ENCODE results near the gene IMP4.
A peak's percentile ranks its signal among the peaks of the same experiment; 100 is the strongest.

The IMP4 gene

DNA sequence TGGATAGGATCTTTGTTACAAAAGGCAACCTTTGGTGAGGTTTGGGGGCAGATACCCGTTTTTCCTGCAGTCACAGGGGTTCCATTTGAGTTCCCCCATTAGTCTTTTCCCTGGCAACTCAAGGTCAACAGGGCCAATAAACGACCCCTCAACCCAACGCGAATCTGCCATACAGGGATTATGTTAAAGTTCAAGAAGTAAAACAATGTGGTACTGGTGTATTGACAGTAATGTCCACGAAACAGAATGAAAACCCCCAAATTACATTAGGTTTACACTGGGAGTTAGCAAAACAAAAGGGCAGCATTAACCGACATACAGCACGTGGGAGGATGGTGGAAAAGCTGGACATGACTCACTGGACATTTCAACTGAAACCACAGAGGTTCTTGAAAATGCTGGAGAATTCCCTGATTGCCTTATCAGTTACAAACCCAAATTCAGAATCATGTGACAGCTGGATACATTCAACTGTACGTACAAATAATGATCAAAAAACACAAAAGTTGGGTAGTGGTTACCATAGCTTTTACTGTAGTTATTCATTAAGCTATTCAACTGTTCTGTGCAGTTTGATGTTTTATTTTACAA, 4.9 kb upstream of the IMP4 start:
- peaks cover 10% of the 10 kb centered on the region for H3K36me3 ChIP-seq (ENCODE audit: control insufficient read depth, insufficient read depth, low read length, severe bottlenecking)
- no peak overlapping the region for H3K9ac ChIP-seq (ENCODE audit: low read length)
- peaks cover 5% of the 10 kb centered on the region for H3K9me3 ChIP-seq (ENCODE audit: control insufficient read depth, low read length)
- DNase-seq (ENCODE audit: low read depth) = peak; percentile 70
- peaks cover 17% of the 10 kb centered on the region for H3K4me1 ChIP-seq (ENCODE audit: control insufficient read depth, insufficient read depth, low read length)
- H3K4me3 ChIP-seq (ENCODE audit: low read length) = peak overlapping the region; percentile 45
- no peaks in the 10 kb centered on the region for H3K27me3 ChIP-seq (replicated peaks; ENCODE audit: control insufficient read depth, insufficient read depth, low read length)

DNA sequence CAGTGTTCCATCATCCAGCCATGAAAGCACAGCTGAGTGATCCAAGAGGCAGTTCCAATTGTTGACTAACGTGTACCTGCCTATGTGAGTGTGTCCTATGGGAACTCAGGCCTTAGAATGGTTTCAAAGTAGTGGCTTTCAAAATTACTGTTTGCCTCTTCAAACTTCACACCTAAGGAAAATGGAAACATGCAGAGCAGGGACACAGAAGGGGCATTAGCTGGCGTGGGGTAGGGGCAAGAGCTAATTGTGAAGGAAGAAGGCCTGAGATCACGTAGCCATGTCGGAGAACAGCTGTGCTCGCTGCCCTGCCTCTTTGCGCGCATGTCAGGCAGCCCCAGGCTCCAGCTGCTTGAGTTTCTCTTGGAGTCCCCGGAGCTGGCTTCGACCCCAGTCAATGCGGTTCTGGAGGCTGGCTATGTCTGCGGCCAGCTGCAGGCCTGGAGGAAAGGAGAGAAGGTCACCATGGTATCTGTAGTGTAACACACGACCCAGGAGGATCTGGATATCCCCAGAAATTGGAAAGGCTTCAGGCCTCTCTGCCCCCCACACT, 3.8 kb upstream of the IMP4 start:
- H3K36me3 ChIP-seq (ENCODE audit: control insufficient read depth, insufficient read depth, low read length, severe bottlenecking) = peaks cover 10% of the 10 kb centered on the region
- H3K4me1 ChIP-seq (ENCODE audit: control insufficient read depth, insufficient read depth, low read length) = peaks cover 20% of the 10 kb centered on the region
- no peaks in the 10 kb centered on the region for H3K27me3 ChIP-seq (replicated peaks; ENCODE audit: control insufficient read depth, insufficient read depth, low read length)
- no peak overlapping the region for H3K9ac ChIP-seq (ENCODE audit: low read length)
- peaks cover 5% of the 10 kb centered on the region for H3K9me3 ChIP-seq (ENCODE audit: control insufficient read depth, low read length)
- no peak overlapping the region for H3K4me3 ChIP-seq (ENCODE audit: low read length)
- no peak for DNase-seq (ENCODE audit: low read depth)

DNA sequence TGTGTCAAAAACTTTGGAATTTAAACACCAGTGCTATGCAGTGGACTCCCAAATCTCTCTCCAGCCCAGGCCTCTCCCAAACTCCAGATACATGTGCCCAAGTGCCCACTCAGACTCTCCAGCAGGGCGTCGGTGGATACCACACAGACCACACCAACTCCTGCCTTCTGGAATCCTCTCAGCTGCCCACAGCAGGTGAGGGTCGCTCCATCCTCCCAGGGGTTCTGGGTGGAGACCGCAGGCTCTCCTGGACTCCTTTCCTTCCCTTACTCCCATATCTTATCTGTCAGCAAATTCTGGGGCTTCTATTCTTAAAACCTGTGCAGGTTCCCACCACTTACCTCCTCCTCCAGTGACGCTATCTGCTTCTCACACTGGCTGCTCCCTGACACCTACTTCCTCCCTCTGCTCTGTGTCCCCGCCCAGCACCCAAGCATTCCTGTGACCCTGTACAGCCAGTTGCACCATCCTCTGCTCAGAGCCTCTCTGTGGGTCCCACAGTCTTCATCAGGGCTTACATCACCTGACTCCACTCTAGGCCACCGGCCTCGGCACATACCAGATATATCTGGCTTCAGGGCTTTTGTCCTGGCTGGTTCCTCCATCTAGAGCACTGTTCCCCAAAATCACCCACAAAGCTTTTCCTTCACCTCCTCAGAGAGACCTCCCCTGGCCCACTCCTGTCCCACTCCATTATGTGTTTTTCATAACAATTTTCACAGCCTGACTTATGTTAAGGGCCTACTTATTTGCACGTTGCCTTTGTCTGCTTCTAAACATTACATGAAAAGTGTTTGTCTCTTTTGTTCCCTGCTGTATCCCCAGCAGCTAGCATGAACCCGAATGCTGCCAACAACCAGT, 2.6 kb upstream of the IMP4 start:
- H3K4me1 ChIP-seq (ENCODE audit: control insufficient read depth, insufficient read depth, low read length) = peaks cover 21% of the 10 kb centered on the region
- no peaks in the 10 kb centered on the region for H3K27me3 ChIP-seq (replicated peaks; ENCODE audit: control insufficient read depth, insufficient read depth, low read length)
- H3K4me3 ChIP-seq (ENCODE audit: low read length) = no peak overlapping the region
- no peak for DNase-seq (ENCODE audit: low read depth)
- peaks cover 4% of the 10 kb centered on the region for H3K9me3 ChIP-seq (ENCODE audit: control insufficient read depth, low read length)
- H3K36me3 ChIP-seq (ENCODE audit: control insufficient read depth, insufficient read depth, low read length, severe bottlenecking) = peaks cover 18% of the 10 kb centered on the region
- no peak overlapping the region for H3K9ac ChIP-seq (ENCODE audit: low read length)

DNA sequence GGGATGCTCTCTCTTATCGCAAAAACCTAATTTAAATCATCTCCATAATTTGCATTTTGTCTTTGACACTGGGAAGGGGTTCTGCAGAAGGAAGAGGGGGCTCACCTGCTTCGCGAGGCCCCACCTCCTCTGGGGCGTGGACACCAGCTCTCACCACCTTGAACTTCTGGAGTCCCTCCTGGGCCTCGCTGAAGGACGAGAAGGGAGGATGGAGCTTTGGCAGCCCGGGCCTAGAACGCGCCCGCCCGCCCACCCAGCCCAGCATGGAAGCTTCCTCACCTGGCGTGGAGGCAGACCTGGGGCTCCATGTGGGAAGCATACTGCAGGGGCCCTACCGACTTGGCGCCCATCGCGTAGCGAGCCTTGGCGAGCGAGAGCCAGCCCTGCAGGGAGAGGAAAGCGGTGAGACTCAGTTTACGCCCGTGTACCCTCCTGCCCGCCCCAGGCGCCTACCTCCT, 1.1 kb upstream of the IMP4 start:
- H3K9ac ChIP-seq (ENCODE audit: low read length) = peak overlapping the region; percentile 86
- peaks cover 33% of the 10 kb centered on the region for H3K36me3 ChIP-seq (ENCODE audit: control insufficient read depth, insufficient read depth, low read length, severe bottlenecking)
- DNase-seq (ENCODE audit: low read depth) = no peak
- no peaks in the 10 kb centered on the region for H3K9me3 ChIP-seq (ENCODE audit: control insufficient read depth, low read length)
- H3K4me1 ChIP-seq (ENCODE audit: control insufficient read depth, insufficient read depth, low read length) = peaks cover 21% of the 10 kb centered on the region
- peak overlapping the region; percentile 89 for H3K4me3 ChIP-seq (ENCODE audit: low read length)
- H3K27me3 ChIP-seq (replicated peaks; ENCODE audit: control insufficient read depth, insufficient read depth, low read length) = no peaks in the 10 kb centered on the region

DNA sequence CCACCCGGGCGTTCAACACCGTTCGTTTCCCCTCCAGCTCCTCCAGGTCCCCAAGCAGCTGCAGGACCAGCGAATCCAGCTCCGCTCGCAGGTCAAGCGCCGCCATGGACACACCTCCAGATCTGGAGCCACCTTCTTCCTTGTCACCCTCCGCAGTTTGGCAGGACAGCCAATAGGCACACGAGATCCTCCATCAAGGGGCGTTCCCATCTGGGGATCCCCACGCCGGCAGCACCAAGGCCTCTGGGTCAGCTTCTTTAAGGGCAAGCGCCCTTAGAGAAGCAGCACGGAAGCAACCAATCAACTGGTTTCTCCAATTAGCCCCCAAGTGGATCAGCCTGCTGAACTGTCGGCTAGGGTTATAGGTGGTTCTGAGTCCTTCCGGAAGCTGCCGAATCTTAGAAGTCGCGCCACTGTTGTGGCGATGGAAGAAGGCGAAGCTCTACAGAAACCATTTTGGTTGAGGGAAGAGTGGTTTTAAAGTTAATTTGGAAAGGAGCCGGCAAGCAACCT, 621 bp upstream of the IMP4 start:
- Histone ChIP-seq H3K9ac (ENCODE audit: low read length) (peak overlapping the region; percentile 86), H3K4me1 (ENCODE audit: control insufficient read depth, insufficient read depth, low read length) (peaks cover 21% of the 10 kb centered on the region), H3K9me3 (ENCODE audit: control insufficient read depth, low read length) (no peaks in the 10 kb centered on the region), H3K4me3 (ENCODE audit: low read length) (peak overlapping the region; percentile 89), H3K36me3 (ENCODE audit: control insufficient read depth, insufficient read depth, low read length, severe bottlenecking) (peaks cover 38% of the 10 kb centered on the region), H3K27me3 (replicated peaks; ENCODE audit: control insufficient read depth, insufficient read depth, low read length) (no peaks in the 10 kb centered on the region)
- DNase-seq (ENCODE audit: low read depth) = peak; percentile 97

DNA sequence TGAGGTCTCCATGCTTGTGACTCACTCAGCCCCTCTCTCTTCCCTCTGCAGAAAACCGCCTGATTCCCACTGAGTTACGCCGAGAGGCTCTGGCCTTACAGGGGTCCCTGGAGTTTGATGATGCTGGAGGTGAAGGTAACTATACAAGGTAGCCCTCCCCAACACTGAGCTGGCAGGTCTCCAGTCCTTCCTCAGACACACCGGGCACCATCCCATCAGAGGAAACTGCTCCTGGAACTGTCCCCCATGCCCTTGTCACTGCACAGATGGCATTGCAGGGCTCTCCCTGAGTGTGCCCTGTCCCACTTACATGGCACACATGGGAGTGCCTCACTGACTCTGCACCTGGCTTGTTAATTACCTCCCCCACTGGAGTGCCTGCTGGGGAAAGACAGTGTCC, 1.9 kb downstream of the IMP4 start:
- no peaks in the 10 kb centered on the region for H3K27me3 ChIP-seq (replicated peaks; ENCODE audit: control insufficient read depth, insufficient read depth, low read length)
- H3K9me3 ChIP-seq (ENCODE audit: control insufficient read depth, low read length) = no peaks in the 10 kb centered on the region
- no peak overlapping the region for H3K4me3 ChIP-seq (ENCODE audit: low read length)
- H3K36me3 ChIP-seq (ENCODE audit: control insufficient read depth, insufficient read depth, low read length, severe bottlenecking) = peaks cover 43% of the 10 kb centered on the region
- no peak for DNase-seq (ENCODE audit: low read depth)
- H3K9ac ChIP-seq (ENCODE audit: low read length) = no peak overlapping the region
- H3K4me1 ChIP-seq (ENCODE audit: control insufficient read depth, insufficient read depth, low read length) = peaks cover 9% of the 10 kb centered on the region

DNA sequence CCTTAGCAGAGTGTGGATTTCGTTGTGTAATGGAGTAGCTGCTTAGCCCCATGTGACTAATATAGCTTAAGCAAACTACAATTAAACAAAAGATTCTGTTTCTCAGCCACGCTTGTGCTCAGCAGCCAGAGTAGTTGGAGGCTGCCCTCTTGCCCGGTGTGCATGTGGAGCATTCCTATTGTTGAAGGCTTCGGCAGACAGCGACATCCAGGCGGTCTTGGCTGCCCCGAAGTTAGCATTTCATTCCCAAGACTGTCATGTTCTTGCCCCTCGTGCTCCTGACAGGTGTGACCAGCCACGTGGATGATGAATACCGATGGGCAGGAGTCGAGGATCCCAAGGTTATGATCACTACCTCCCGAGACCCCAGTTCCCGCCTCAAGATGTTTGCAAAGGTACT, 2.4 kb downstream of the IMP4 start:
- Histone ChIP-seq H3K9me3 (ENCODE audit: control insufficient read depth, low read length) (no peaks in the 10 kb centered on the region), H3K4me3 (ENCODE audit: low read length) (no peak overlapping the region), H3K27me3 (replicated peaks; ENCODE audit: control insufficient read depth, insufficient read depth, low read length) (no peaks in the 10 kb centered on the region), H3K36me3 (ENCODE audit: control insufficient read depth, insufficient read depth, low read length, severe bottlenecking) (peaks cover 43% of the 10 kb centered on the region), H3K9ac (ENCODE audit: low read length) (no peak overlapping the region), H3K4me1 (ENCODE audit: control insufficient read depth, insufficient read depth, low read length) (peaks cover 9% of the 10 kb centered on the region)
- no peak for DNase-seq (ENCODE audit: low read depth)

DNA sequence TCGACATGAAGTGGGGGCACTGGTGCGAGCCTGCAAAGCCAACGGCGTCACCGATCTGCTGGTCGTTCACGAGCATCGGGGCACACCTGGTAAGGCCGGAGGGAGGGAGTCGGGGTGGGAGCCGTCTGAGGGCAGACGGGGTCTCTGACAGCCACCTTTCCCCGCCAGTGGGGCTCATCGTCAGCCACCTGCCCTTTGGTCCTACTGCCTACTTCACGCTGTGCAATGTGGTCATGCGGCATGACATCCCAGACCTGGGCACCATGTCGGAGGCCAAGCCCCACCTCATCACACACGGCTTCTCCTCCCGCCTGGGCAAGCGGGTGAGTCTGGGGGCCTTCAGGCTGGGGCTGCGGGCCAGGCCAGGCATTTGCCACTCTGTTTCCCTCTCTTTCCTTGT, 2.9 kb downstream of the IMP4 start:
- no peak for DNase-seq (ENCODE audit: low read depth)
- H3K36me3 ChIP-seq (ENCODE audit: control insufficient read depth, insufficient read depth, low read length, severe bottlenecking) = peaks cover 43% of the 10 kb centered on the region

DNA sequence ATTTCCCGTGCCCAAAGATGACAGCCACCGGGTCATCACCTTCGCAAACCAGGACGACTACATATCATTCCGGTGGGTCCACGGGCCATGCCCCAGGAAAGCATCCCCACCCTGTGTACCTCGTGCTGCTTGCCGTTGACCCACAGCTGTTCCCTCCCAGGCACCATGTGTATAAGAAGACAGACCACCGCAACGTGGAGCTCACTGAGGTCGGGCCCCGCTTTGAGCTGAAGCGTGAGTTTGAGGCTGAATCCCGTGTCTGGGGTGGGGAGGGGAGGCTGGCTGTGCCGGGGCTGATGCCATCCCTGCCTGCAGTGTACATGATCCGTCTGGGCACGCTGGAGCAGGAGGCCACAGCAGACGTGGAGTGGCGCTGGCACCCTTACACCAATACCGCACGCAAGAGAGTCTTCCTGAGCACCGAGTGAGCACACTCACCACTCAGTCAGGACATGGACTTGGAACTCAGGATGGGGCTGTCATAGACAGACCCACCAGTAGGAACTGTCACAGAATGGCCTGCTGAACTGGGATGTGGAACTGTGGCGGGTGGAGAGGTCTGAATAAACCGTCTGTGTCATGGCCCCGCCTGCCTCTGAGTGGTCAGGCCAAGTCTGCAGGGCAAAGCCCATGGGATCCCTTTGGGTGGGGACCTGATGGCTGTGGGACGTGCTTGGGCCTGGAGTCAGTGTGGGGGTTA, 3.5 kb downstream of the IMP4 start:
- Histone ChIP-seq H3K4me1 (ENCODE audit: control insufficient read depth, insufficient read depth, low read length) (peaks cover 7% of the 10 kb centered on the region), H3K4me3 (ENCODE audit: low read length) (no peak overlapping the region), H3K27me3 (replicated peaks; ENCODE audit: control insufficient read depth, insufficient read depth, low read length) (no peaks in the 10 kb centered on the region), H3K9me3 (ENCODE audit: control insufficient read depth, low read length) (no peaks in the 10 kb centered on the region), H3K36me3 (ENCODE audit: control insufficient read depth, insufficient read depth, low read length, severe bottlenecking) (peaks cover 43% of the 10 kb centered on the region), H3K9ac (ENCODE audit: low read length) (no peak overlapping the region)
- DNase-seq (ENCODE audit: low read depth) = no peak

More for the DNA sequence above, 2.9 kb downstream of the IMP4 start:
- Histone ChIP-seq H3K4me1 (ENCODE audit: control insufficient read depth, insufficient read depth, low read length) (peaks cover 9% of the 10 kb centered on the region), H3K9me3 (ENCODE audit: control insufficient read depth, low read length) (no peaks in the 10 kb centered on the region), H3K9ac (ENCODE audit: low read length) (no peak overlapping the region), H3K27me3 (replicated peaks; ENCODE audit: control insufficient read depth, insufficient read depth, low read length) (no peaks in the 10 kb centered on the region), H3K4me3 (ENCODE audit: low read length) (no peak overlapping the region)

DNA sequence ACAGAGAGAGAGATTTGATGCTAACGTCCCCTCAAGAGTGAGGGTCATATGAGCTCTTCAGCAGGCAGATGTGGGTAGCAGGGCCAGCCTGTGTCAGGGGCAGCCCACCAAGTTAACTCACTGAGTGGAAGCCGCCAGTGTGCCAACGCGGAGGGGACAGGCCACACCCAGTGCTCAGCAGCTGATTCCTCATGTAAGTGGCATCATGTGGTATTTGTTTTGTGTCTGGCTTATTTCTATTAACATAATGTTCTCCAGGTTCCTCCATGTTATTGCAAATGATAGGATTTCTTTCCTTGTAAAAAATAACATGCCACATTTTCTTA, 4.0 kb downstream of the IMP4 start:
- peaks cover 43% of the 10 kb centered on the region for H3K36me3 ChIP-seq (ENCODE audit: control insufficient read depth, insufficient read depth, low read length, severe bottlenecking)
- DNase-seq (ENCODE audit: low read depth) = no peak

More for the DNA sequence above, 4.0 kb downstream of the IMP4 start:
- H3K9ac ChIP-seq (ENCODE audit: low read length) = no peak overlapping the region
- peaks cover 4% of the 10 kb centered on the region for H3K4me1 ChIP-seq (ENCODE audit: control insufficient read depth, insufficient read depth, low read length)
- no peaks in the 10 kb centered on the region for H3K27me3 ChIP-seq (replicated peaks; ENCODE audit: control insufficient read depth, insufficient read depth, low read length)
- no peaks in the 10 kb centered on the region for H3K9me3 ChIP-seq (ENCODE audit: control insufficient read depth, low read length)
- no peak overlapping the region for H3K4me3 ChIP-seq (ENCODE audit: low read length)

Data from adipocyte (in vitro differentiated cells).